Kidney (tissue), 14 donors: ENCODE results near the gene LST1. TPM values are rescaled to one million over a fixed set of nuclear protein-coding genes. Genes with fewer than 3 reads are reported as not detected.

Experiments used
- DNase-seq, 5 donors: peaks; one replicate each; pipeline ENCODE4 v3.0.0-alpha.2; 2013 to 2020
- FAIRE-seq: peaks from 2 replicates; lab custom pipeline; 2012; peaks lifted over from hg19 to GRCh38; lab: Jason Lieb, UNC
- H3K27ac ChIP-seq, 2 donors: one replicate each; pipeline ENCODE4 v1.7.0; 2013; ENCODE audit warnings: low read depth in 2 of 2, low read length in 2 of 2, inconsistent platforms in 1 of 2
- H3K27me3 ChIP-seq: one replicate; pipeline ENCODE4 v1.7.1; 2013; ENCODE audit warnings: low read length, inconsistent platforms; ENCODE audit not compliant: control insufficient read depth, insufficient read depth
- H3K36me3 ChIP-seq, 3 donors: one replicate each; pipeline versions ENCODE4 v1.7.0 to v1.7.1; 2013; ENCODE audit warnings: low read length in 3 of 3, control low read depth in 1 of 3, inconsistent platforms in 1 of 3; ENCODE audit not compliant: insufficient read depth in 3 of 3, control insufficient read depth in 2 of 3
- H3K4me1 ChIP-seq, 3 donors: one replicate each; pipeline versions ENCODE4 v1.7.0 to v1.7.1; 2013; ENCODE audit warnings: low read length in 3 of 3, inconsistent platforms in 1 of 3, low read depth in 1 of 3; ENCODE audit not compliant: control insufficient read depth in 2 of 3, insufficient read depth in 2 of 3
- H3K4me3 ChIP-seq, 3 donors: one replicate each; pipeline versions ENCODE4 v1.7.0 to v1.8.1; 2013; ENCODE audit warnings: low read length in 3 of 3, control low read depth in 1 of 3, inconsistent platforms in 1 of 3
- H3K9ac ChIP-seq, 3 donors: one replicate each; pipeline versions ENCODE4 v1.7.0 to v1.7.1; 2013; ENCODE audit warnings: low read length in 3 of 3, control low read depth in 1 of 3, inconsistent platforms in 1 of 3
- H3K9me3 ChIP-seq, 3 donors: one replicate each; pipeline versions ENCODE4 v1.7.0 to v1.7.1; 2013; ENCODE audit warnings: low read length in 3 of 3, control low read depth in 1 of 3, inconsistent platforms in 1 of 3; ENCODE audit not compliant: control insufficient read depth in 2 of 3, insufficient read depth in 1 of 3
- intact Hi-C: fragments of 100-400 bp; cut with DNase I; formaldehyde crosslinking; loops from one replicate; pipeline ENCODE4 v1.11.1; 2022
- polyA plus RNA-seq: library from polyadenylated mRNA; stranded (reverse); fragments of 350-450 nt; fragmentation: Illumina TruSeq; extraction: RNeasy Lipid Tissue Mini Kit (QIAGEN cat#74804); gene quantifications from one replicate; pipeline ENCODE4 v1.2.3, GENCODE V29; 2014; ENCODE audit warnings: low read depth, low replicate concordance; ENCODE audit not compliant: insufficient read depth
- total RNA-seq: library from RNA; stranded (reverse); fragmentation: NEBNext Ultra II Directional; extraction: Animal tissue kit (Norgen Biotek cat#: 25700); gene quantifications from one replicate; pipeline ENCODE4 v1.2.1, GENCODE V29; 2021
- TF ChIP-seq, protein P1 (sequence below): IDR thresholded peaks from 3 replicates; pipeline ENCODE4 v1.5.1; 2012; ENCODE audit warnings: mild to moderate bottlenecking, moderate library complexity, borderline replicate concordance; ENCODE audit not compliant: insufficient read depth; ENCODE audit errors: extremely low read depth
- donor health status: control.
- donor health status: control.
- donor health status: control.
- donor health status: control.
- donor health status: control.
- donor health status: DM: yes; HTN: yes; CAD: no.
- donor health status: Normal renal cell carcinoma (clear cell type).

LST1 gene
- total and polyA plus RNA-seq, 2 donors from 2014 or later, result 14.8 to 31.5 TPM

DNA sequence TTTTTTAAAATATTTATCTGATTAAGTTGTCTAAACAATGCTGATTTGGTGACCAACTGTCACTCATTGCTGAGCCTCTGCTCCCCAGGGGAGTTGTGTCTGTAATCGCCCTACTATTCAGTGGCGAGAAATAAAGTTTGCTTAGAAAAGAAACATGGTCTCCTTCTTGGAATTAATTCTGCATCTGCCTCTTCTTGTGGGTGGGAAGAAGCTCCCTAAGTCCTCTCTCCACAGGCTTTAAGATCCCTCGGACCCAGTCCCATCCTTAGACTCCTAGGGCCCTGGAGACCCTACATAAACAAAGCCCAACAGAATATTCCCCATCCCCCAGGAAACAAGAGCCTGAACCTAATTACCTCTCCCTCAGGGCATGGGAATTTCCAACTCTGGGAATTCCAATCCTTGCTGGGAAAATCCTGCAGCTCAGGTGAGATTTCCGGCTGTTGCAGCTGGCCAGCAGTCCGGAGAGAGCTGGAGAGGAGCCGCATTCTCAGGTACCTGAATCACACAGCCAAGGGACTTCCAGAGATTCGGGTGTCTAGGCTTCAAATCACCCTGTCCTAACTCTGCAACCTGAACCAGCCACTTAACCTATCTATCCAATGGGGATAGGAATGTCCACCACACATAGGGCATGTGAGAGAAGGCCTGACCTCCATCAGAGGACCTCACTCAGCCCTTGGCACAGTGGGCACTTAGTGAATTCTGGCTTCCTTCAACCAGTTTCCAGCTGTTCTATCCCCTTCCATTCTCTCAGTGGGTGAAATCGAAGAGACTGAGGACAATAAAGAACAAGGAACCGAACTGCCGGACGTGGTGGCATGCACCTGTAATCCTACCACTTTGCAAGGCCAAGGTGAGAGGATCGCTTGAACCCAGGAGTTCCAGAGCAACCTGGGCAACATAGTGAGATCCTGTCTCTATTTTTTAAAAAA is 7.6 kb upstream of the LST1 start:
- intact Hi-C loops, result no loop called here
- no peaks in the 10 kb centered on the region for H3K36me3 ChIP-seq
- no peak overlapping the region for H3K4me3 ChIP-seq
- no peak for FAIRE-seq
- peaks cover 0 to 7% (median 5%) of the 10 kb centered on the region in 3 donors for H3K4me1 ChIP-seq
- H3K27ac ChIP-seq, result no peak overlapping the region
- H3K27me3 ChIP-seq, result no peaks in the 10 kb centered on the region
- TF ChIP-seq, protein P1, sequence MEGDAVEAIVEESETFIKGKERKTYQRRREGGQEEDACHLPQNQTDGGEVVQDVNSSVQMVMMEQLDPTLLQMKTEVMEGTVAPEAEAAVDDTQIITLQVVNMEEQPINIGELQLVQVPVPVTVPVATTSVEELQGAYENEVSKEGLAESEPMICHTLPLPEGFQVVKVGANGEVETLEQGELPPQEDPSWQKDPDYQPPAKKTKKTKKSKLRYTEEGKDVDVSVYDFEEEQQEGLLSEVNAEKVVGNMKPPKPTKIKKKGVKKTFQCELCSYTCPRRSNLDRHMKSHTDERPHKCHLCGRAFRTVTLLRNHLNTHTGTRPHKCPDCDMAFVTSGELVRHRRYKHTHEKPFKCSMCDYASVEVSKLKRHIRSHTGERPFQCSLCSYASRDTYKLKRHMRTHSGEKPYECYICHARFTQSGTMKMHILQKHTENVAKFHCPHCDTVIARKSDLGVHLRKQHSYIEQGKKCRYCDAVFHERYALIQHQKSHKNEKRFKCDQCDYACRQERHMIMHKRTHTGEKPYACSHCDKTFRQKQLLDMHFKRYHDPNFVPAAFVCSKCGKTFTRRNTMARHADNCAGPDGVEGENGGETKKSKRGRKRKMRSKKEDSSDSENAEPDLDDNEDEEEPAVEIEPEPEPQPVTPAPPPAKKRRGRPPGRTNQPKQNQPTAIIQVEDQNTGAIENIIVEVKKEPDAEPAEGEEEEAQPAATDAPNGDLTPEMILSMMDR, result no peak
- H3K9ac ChIP-seq, result no peak overlapping the region
- DNase-seq, result peak in 2 of 5 donors; percentile 46 to 50
- no peaks in the 10 kb centered on the region for H3K9me3 ChIP-seq

GRCh38 chr6:31579119-31579505 is 7.0 kb upstream of the LST1 start:
- Histone ChIP-seq H3K36me3 (no peaks in the 10 kb centered on the region), H3K4me1 (peaks cover 0 to 7% (median 5%) of the 10 kb centered on the region in 3 donors), H3K9ac (no peak overlapping the region), H3K27ac (no peak overlapping the region), H3K27me3 (no peaks in the 10 kb centered on the region), H3K4me3 (no peak overlapping the region), H3K9me3 (no peaks in the 10 kb centered on the region)
- DNase-seq (no peak), FAIRE-seq (no peak)
- intact Hi-C loops, result no loop called here
- TF ChIP-seq, protein P1, result no peak

DNA sequence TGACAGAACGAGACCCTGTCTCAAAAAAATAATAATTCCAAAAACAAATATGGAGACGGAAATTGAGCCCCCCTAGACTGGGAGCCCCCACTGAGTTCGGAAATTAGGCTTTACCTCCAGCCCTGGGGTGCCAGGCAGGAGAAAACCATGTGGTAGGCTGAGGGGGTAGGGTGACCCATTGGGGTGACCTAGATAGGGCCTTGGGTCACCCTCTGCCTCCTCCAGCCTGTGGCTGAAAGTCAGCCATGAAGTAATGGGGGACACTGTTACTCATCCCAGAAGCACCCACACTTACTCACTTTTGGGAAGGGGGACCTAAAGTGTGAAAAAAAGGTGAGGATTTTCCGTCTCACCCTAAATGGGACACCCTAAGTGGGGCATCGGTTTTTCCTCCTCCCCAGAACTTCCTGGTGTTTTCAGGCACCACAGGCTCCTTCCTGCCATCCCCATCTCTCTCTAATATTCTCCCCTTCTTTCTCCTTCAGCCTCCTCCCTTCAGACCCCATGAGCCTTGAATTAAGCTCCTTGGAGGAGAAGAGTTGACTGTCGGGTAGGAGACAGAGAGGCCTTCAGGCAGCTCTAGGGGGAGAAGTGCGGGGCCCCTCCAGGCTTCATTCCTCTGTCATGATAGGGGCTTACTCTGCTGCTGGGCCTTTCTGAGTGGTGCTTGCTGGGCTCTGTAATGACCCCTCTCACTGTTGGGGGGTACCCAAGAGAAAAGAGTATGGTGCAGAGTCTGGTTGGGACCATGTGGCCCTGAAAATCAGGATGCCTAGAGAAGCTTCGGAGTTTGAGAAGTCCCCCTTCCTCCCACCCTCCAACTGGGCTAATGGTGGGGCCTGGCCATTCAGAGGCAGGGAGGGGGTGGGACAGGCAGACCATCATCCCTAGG is 6.3 kb upstream of the LST1 start:
- no peaks in the 10 kb centered on the region for H3K27me3 ChIP-seq
- H3K9me3 ChIP-seq, result no peaks in the 10 kb centered on the region
- intact Hi-C loops, result no loop called here
- DNase-seq, result no peak
- no peak for FAIRE-seq
- peak overlapping the region in 1 of 3 donors; percentile 90 for H3K4me3 ChIP-seq
- no peaks in the 10 kb centered on the region for H3K36me3 ChIP-seq
- peaks cover 0 to 7% (median 5%) of the 10 kb centered on the region in 3 donors for H3K4me1 ChIP-seq
- no peak overlapping the region for H3K27ac ChIP-seq
- peak overlapping the region in 1 of 3 donors; percentile 71 for H3K9ac ChIP-seq
- TF ChIP-seq, protein P1, result no peak
